Activated CD4-positive, alpha-beta T cell treated with anti-CD3 and anti-CD28 coated beads for 36 hours (primary cell): Measurements from ENCODE around the gene SYT15. TPM values are rescaled to one million over a fixed set of nuclear protein-coding genes. Genes with fewer than 3 reads are reported as not detected.
"Not testable (repeated sequence)": the region's sequence is repeated elsewhere in the genome, so short reads cannot be mapped to it uniquely, and the experiment has no call there.

Source experiments
- ATAC-seq: fragments of 200-7000 bp; cut with Tn5 transposase; one replicate; pipeline ENCODE4 v1.10.0; 2021; ENCODE audit warnings: mild to moderate bottlenecking, moderate library complexity
- CTCF ChIA-PET: fragments of 350-600 bp; sonication (Branson Sonifier 250); formaldehyde crosslinking; loops from one replicate; lab custom pipeline; 2021; ENCODE audit warnings: antibody characterized with exemption; lab: Charles Lee
- POLR2A ChIA-PET: fragments of 350-600 bp; sonication (Branson Sonifier 250); formaldehyde crosslinking; loops from one replicate; lab custom pipeline; 2021; ENCODE audit warnings: antibody characterized with exemption, inconsistent platforms; lab: Charles Lee
- DNase-seq: peaks from one replicate; pipeline ENCODE4 v3.0.0-alpha.2; 2020
- H3K27ac Mint-ChIP-seq: one replicate; pipeline ENCODE4 v1.8.0; 2021; ENCODE audit warnings: mixed read lengths
- H3K27me3 Mint-ChIP-seq: one replicate; pipeline ENCODE4 v1.8.0; 2021; ENCODE audit warnings: mixed read lengths
- H3K36me3 Mint-ChIP-seq: one replicate; pipeline ENCODE4 v1.8.0; 2021; ENCODE audit warnings: low read depth, mixed read lengths
- H3K4me1 Mint-ChIP-seq: one replicate; pipeline ENCODE4 v1.8.0; 2021; ENCODE audit warnings: mixed read lengths
- H3K4me3 Mint-ChIP-seq: one replicate; pipeline ENCODE4 v1.8.0; 2021; ENCODE audit warnings: mild to moderate bottlenecking, moderate library complexity, mixed read lengths
- H3K9me3 Mint-ChIP-seq: one replicate; pipeline ENCODE4 v1.8.0; 2021; ENCODE audit warnings: low read depth, mixed read lengths
- intact Hi-C, 2 experiments: fragments of 100-400 bp; cut with DNase I in 1 of 2; cut with micrococcal nuclease in 1 of 2; formaldehyde crosslinking; loops; one replicate each; pipeline versions ENCODE4 v1.14.2 to v1.15.1; 2022 to 2024; cut with DNase I, micrococcal nuclease
- total RNA-seq, 2 experiments: library from RNA; stranded (reverse); gene quantifications; one replicate each; pipeline ENCODE4 v1.2.3, GENCODE V29; 2021

Gene SYT15
- under 1 TPM; 0.91 to 0.93 TPM for total RNA-seq

DNA sequence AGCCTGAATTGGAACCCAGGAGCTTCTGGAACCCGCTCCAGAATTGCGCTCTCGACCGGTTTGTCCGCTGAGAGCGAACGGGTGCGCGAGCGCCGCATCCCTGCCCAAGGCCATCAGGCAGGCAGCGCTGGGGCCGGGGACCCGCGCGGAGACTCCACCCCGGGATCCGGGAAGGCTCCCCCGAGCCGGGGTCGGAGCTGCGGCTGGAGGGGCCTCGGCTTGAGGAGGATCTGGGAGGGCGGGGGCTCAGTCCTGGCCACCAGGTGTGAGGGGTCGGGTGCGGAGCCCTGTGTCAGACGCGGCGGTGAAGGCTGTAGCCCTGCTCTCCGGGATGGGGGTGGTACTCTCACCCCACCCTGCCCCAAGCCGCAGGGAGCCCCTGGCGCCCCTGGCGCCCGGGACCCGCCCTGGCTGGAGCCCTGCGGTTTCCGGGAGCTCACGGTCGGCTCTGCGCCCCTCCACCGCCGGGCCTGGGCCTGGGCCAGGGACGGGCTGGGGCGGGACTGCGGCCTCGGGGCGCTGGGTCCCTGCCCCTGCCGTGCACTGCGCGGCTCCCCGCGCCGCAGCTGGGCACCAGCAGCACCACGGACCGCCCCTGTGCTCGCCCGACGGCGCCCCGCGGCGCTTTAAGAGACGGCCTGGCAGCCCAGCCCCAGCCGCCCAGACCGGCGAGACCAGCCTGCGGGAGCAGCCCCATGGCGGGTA lies at the start of gene SYT15:
Gene SYT15, plus strand, starts transcription at position 655 of the 705 bp plus-strand sequence. Its CDS starts 41 bp downstream, at position 696.
- H3K27me3 Mint-ChIP-seq, H3K9me3 Mint-ChIP-seq, POLR2A ChIA-PET, CTCF ChIA-PET, ATAC-seq, H3K4me3 Mint-ChIP-seq, H3K27ac Mint-ChIP-seq, H3K4me1 Mint-ChIP-seq, intact Hi-C loops, H3K36me3 Mint-ChIP-seq, DNase-seq: not testable (repeated sequence)

DNA sequence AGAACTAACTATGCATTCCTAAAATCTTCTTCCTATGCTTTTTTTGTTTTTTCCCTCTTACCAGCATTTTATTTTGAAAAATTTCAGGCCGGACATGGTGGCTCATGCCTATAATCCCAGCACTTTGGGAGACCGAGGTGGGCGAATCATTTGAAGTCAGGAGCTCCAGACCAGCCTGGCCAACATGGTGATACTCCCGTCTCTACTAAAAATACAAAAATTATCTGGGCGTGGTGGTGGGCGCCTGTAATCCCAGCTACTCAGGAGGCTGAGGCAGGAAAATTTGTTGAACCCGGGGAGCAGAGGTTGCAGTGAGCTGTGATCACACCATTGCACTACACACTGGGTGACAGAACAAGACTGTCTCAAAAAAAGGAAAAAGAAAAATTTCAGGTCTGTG lies 49.2 kb upstream of the SYT15 start:
- POLR2A ChIA-PET, intact Hi-C loops, H3K4me3 Mint-ChIP-seq, DNase-seq, H3K27ac Mint-ChIP-seq, H3K27me3 Mint-ChIP-seq, CTCF ChIA-PET, ATAC-seq, H3K9me3 Mint-ChIP-seq, H3K4me1 Mint-ChIP-seq, H3K36me3 Mint-ChIP-seq: not testable (repeated sequence)

DNA sequence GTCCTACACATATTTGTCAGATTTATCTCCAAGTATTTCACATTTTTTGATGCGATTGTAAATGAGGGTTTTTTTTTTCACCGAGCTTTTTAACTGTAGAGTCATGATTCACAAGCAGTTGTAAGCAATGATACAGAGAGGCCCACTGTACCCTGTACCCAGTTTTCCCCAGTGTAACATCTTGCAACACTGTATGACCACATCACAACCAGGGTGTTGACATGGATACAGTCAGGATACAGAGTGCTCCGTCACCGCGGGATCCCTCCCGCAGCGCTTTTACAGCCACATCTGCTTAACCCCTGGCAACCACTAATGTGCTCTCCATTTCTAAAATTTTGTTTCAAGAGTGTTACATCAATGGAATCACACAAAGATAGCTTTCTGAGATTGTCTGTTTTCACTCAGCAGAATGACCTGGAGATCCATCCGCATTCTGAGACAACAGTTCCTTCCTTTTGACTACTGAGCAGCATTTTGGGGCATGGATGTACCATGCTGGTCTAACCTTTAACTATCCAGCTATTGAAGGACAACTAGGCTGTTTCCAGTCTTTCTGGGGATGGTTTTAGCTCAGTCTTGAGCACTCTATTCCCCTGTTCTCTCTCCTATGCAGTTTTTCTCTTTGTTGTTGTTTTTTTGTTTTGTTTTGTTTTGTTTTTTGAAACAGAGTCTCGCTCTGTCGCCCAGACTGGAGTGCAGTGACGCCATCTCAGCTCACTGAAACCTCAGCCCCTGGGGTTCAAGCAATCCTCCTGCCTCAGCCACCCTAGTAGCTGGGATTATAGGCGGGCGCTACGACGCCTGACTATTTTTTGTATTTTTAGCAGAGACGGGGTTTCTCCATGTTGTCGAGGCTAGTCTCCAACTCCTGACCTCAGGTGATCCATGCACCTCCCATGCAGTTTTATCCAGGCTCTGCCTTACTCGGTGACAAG lies 48.4 kb upstream of the SYT15 start:
- no peak overlapping the region for H3K27ac Mint-ChIP-seq
- H3K4me3 Mint-ChIP-seq, result no peak overlapping the region
- ATAC-seq, result no peak
- ChIA-PET CTCF (interaction anchor here (1.3 kb wide), 1 partner anchor 11 kb away, joined by 3 read pairs; no protein-coding TSS in a partner anchor), POLR2A (no interaction called here)
- no peaks in the 10 kb centered on the region for H3K4me1 Mint-ChIP-seq
- peaks cover 2% of the 10 kb centered on the region for H3K27me3 Mint-ChIP-seq
- H3K9me3 Mint-ChIP-seq, result no peaks in the 10 kb centered on the region
- intact Hi-C loops, result no loop called here
- H3K36me3 Mint-ChIP-seq, result no peaks in the 10 kb centered on the region
- DNase-seq, result no peak

DNA sequence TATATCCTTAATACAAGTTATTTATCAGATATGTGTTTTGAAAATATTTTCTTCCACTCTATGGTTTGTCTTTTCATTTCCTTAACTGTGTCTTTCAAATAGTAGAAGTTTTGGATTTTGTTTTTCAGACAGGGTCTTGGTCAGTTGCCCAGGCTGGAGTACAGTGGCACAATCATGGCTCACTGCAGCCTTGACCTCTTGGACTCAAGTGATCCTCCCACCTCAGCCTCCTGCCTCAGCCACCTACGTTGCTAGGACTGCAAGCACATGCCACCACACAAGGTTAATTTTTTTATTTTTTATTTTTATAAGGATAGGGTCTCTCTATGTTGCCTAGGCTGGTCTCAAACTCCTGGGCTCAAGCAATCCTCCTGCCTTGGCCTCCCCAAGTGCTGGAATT lies 46.7 kb upstream of the SYT15 start:
- H3K4me3 Mint-ChIP-seq, H3K4me1 Mint-ChIP-seq, H3K27me3 Mint-ChIP-seq, ATAC-seq, H3K27ac Mint-ChIP-seq, H3K36me3 Mint-ChIP-seq, POLR2A ChIA-PET, DNase-seq, H3K9me3 Mint-ChIP-seq, CTCF ChIA-PET, intact Hi-C loops: not testable (repeated sequence)

DNA sequence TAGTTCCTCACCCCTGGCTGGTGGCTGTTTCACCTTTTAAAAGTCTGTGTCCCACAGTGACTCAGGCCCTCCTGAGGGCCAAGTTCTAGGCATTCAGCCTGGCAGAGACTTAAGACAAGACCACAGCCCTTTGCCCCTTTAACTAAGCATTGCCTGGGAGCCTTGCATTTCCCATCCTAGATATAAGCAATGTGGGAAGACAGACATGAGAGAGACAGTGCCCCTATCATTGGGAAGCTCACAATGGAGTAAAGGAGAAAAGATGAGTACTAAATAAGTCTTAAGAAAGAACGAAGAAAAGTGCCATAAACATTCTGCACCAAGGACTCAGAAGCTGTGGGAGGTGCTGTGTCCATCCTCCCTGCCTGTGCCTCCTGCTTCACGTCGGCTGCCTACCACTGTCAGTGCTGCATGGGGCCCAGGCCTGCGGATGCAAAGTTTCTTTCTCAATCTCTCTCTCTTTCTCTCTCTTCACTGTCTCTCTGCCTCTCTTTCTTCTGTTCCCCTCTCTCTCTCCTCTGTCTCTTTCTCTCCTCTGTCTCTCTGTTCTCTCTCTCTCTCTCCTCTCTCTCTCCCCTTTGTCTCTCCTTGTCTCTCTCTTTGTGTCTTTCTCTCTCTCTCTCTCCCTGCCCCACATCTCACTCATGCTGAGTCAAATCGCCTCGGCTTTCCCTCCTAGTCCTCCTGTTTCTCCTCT lies 44.0 kb upstream of the SYT15 start:
- POLR2A ChIA-PET, result no interaction called here
- no peak for ATAC-seq

DNA sequence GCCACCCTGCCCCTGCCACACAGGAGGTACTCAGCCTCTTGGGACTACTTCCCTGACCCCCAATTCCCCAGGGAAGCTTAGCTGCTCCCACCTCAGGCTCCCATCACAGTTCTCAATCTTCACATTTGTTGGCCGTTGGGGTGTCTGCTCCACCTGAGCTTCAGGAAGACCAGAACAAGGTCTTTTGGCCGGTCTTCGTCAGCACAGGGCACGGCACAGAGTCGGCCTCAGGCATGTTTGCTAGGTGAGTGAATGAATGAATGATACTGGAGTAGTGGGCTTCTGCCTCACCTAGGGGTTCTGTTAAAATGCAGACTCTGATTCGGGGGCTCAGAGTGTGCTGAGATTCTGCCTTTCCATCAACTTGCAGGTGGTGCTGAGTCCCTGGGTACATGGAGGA lies 42.8 kb upstream of the SYT15 start:
- Mint-ChIP-seq H3K9me3 (no peaks in the 10 kb centered on the region), H3K4me1 (peaks cover 6% of the 10 kb centered on the region), H3K36me3 (no peaks in the 10 kb centered on the region), H3K27me3 (peaks cover 33% of the 10 kb centered on the region), H3K4me3 (no peak overlapping the region), H3K27ac (no peak overlapping the region)
- intact Hi-C loops, result no loop called here
- DNase-seq, result no peak
- no peak for ATAC-seq
- POLR2A ChIA-PET, result no interaction called here
- CTCF ChIA-PET, result no interaction called here

More for the DNA sequence above, 44.0 kb upstream of the SYT15 start:
- intact Hi-C loops, result no loop called here
- peaks cover 23% of the 10 kb centered on the region for H3K27me3 Mint-ChIP-seq
- no peaks in the 10 kb centered on the region for H3K36me3 Mint-ChIP-seq
- CTCF ChIA-PET, result no interaction called here
- H3K4me1 Mint-ChIP-seq, result no peaks in the 10 kb centered on the region
- DNase-seq, result no peak
- H3K9me3 Mint-ChIP-seq, result no peaks in the 10 kb centered on the region
- no peak overlapping the region for H3K4me3 Mint-ChIP-seq
- H3K27ac Mint-ChIP-seq, result no peak overlapping the region

DNA sequence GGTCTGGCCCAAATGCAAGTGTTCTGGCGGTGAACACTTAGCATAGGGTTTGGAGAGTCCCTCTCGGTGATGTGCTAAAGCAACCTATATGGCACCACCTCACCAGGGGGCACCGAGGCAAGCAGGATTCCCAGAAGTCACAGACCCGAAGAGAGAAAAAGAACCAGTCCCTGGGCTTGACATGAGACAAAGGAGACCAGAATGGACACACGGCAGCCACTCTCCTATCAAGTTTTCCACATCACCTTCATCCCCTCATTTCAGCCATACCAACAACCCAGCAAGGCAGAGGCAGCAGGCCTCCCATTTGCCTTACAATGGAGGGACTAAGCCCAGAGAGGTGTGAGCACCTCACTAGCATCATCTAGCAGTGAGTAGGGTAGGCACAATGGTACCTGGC lies 42.1 kb upstream of the SYT15 start:
- H3K4me3 Mint-ChIP-seq, result no peak overlapping the region
- intact Hi-C loops, result no loop called here
- ChIA-PET POLR2A (no interaction called here), CTCF (no interaction called here)
- H3K4me1 Mint-ChIP-seq, result peaks cover 6% of the 10 kb centered on the region
- ATAC-seq (no peak), DNase-seq (no peak)
- H3K9me3 Mint-ChIP-seq, result no peaks in the 10 kb centered on the region
- peaks cover 33% of the 10 kb centered on the region for H3K27me3 Mint-ChIP-seq
- H3K36me3 Mint-ChIP-seq, result no peaks in the 10 kb centered on the region
- no peak overlapping the region for H3K27ac Mint-ChIP-seq

DNA sequence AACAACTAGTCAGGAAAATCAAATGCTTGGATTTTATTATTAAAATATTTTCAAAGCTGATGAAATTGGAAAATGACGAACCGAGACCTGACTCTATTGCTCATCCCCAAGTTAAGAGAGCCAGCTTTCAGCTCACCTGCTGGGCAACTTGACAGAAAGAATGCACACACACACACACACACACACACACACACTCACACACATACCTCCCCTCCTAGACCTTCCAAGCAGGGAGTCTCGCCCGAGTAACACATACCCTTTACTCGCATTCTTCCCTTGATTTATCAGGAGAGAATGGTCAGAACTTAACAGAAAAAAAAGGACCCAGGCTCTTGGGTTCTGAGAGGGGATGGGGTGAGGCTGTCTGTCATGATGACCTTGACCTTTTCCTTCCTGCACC lies 41.6 kb upstream of the SYT15 start:
- intact Hi-C loops, result no loop called here
- H3K27me3 Mint-ChIP-seq, result peaks cover 35% of the 10 kb centered on the region
- ChIA-PET CTCF (interaction anchor here (1.3 kb wide), 1 partner anchor 21 kb away, joined by 4 read pairs; no protein-coding TSS in a partner anchor), POLR2A (no interaction called here)
- H3K36me3 Mint-ChIP-seq, result no peaks in the 10 kb centered on the region
- ATAC-seq, result no peak
- H3K27ac Mint-ChIP-seq, result no peak overlapping the region
- no peak overlapping the region for H3K4me3 Mint-ChIP-seq
- no peaks in the 10 kb centered on the region for H3K9me3 Mint-ChIP-seq
- DNase-seq, result no peak
- H3K4me1 Mint-ChIP-seq, result peaks cover 6% of the 10 kb centered on the region

DNA sequence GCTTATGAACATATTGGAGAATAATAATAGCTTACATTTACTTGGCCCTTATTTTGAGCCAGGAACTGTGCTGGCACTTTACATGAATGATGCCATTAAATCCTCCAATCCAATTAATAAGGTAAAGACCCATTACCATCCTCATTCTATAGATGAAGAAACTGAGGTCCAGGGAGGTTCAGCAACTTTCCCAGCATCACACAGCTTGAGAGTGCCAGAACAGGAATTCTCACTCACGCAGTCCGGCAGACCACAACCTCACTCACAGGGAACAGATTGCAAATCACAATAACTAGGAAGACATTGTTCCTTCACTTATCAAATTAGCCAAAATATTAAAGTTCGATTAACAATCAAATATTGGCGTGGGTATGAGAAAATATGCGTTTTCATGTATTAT lies 40.8 kb upstream of the SYT15 start:
- DNase-seq (no peak), ATAC-seq (no peak)
- POLR2A ChIA-PET, result no interaction called here
- Mint-ChIP-seq H3K27me3 (peaks cover 41% of the 10 kb centered on the region), H3K4me1 (peaks cover 6% of the 10 kb centered on the region), H3K36me3 (no peaks in the 10 kb centered on the region), H3K4me3 (no peak overlapping the region), H3K27ac (no peak overlapping the region), H3K9me3 (no peaks in the 10 kb centered on the region)
- CTCF ChIA-PET, result interaction anchor here (1.3 kb wide), 1 partner anchor 22 kb away, joined by 4 read pairs; no protein-coding TSS in a partner anchor
- intact Hi-C loops, result no loop called here

DNA sequence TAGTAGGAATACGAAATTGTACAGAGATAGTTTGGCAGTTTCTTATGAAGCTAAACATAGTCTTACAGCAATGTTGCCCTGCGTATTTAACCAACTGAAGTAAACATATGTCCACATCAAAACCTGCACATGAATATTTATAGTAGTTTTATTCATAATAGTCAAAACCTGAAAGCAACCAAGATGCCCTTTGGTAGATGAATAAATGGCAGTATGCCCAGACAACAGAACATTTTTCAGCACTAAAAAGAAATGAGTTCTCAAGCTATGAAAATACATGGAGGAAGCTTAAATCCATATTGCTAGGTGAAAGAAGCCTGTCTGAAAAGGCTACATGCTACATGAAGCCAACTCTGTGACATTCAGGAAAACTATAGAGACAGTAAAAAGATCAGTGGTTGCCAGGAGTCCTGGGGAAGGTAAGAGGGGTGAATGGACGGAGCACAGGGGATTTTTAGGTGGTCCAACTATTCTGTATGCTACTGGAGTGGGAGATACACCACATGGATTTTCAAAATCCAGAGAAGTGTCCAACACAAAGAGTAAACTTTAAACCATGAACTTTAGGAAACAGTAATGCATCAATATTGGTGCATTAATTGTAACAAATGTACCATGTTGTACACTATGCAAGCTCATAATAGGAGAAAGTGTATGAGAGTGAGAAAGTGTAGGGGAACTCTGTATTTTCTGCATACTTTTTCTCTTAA lies 40.1 kb upstream of the SYT15 start:
- Mint-ChIP-seq H3K4me1 (peaks cover 6% of the 10 kb centered on the region), H3K27me3 (peaks cover 42% of the 10 kb centered on the region), H3K27ac (no peak overlapping the region), H3K36me3 (no peaks in the 10 kb centered on the region), H3K9me3 (no peaks in the 10 kb centered on the region), H3K4me3 (no peak overlapping the region)
- intact Hi-C loops, result no loop called here
- ChIA-PET CTCF (interaction anchor here (0.5 to 1.3 kb wide), 2 partner anchors 15 to 23 kb away, joined by 3 to 4 read pairs; no protein-coding TSS in a partner anchor), POLR2A (no interaction called here)
- DNase-seq (no peak), ATAC-seq (no peak)
